Stimulated activated CD4-positive, alpha-beta T cell treated with anti-CD3 and anti-CD28 coated beads, Interleukin-1b, Interleukin-23, amount 100 ng/mL, for 1 hour (primary cell): Measurements from ENCODE around the gene DNAH1.

Experiments
- DNase-seq, 2 donors: peaks; one replicate each; pipeline ENCODE4 v3.0.0-alpha.2; 2020; ENCODE audit warnings: low read depth in 2 of 2

DNAH1 gene

GRCh38 chr3:52402706-52403270 is 86.7 kb downstream of the DNAH1 start:
- DNase-seq = no peak

GRCh38 chr3:52403271-52403841 is 87.2 kb downstream of the DNAH1 start:
- no peak for DNase-seq

GRCh38 chr3:52403955-52404354 is 87.8 kb downstream of the DNAH1 start:
- DNase-seq = no peak

- DNase-seq = no peak
Observed at GRCh38 chr3:52404391-52404790, 88.3 kb downstream of the DNAH1 start.

GRCh38 chr3:52405066-52405465 is 88.9 kb downstream of the DNAH1 start:
- DNase-seq = no peak

GRCh38 chr3:52405601-52406110 is 89.5 kb downstream of the DNAH1 start:
- no peak for DNase-seq

GRCh38 chr3:52406231-52406661 is 90.1 kb downstream of the DNAH1 start:
- no peak for DNase-seq

GRCh38 chr3:52406791-52407510 is 90.8 kb downstream of the DNAH1 start:
- no peak for DNase-seq

GRCh38 chr3:52407779-52408178 is 91.7 kb downstream of the DNAH1 start:
- no peak for DNase-seq

GRCh38 chr3:52408466-52408865 is 92.3 kb downstream of the DNAH1 start:
- no peak for DNase-seq

GRCh38 chr3:52415800-52416199 is 99.7 kb downstream of the DNAH1 start:
- no peak for DNase-seq

- DNase-seq = no peak
Observed at GRCh38 chr3:52420388-52420787, 104.3 kb downstream of the DNAH1 start.

GRCh38 chr3:52422669-52423068 is 106.5 kb downstream of the DNAH1 start:
- no peak for DNase-seq

GRCh38 chr3:52423173-52423572 is 107.1 kb downstream of the DNAH1 start:
- no peak for DNase-seq

- DNase-seq = no peak
Observed at GRCh38 chr3:52428151-52429005, 112.3 kb downstream of the DNAH1 start.

GRCh38 chr3:52429031-52429430 is 112.9 kb downstream of the DNAH1 start:
- no peak for DNase-seq

GRCh38 chr3:52429779-52430415 is 113.8 kb downstream of the DNAH1 start:
- no peak for DNase-seq

- no peak for DNase-seq
Observed at GRCh38 chr3:52430416-52430810, 114.3 kb downstream of the DNAH1 start.

- DNase-seq = no peak
Observed at GRCh38 chr3:52431459-52432223, 115.5 kb downstream of the DNAH1 start.

- DNase-seq = no peak
Observed at GRCh38 chr3:52432225-52432624, 116.1 kb downstream of the DNAH1 start.

- no peak for DNase-seq
Observed at GRCh38 chr3:52432691-52433141, 116.6 kb downstream of the DNAH1 start.
